Right lung (tissue), 5 donors: ENCODE results near the gene GLB1L3. TPM values are rescaled to one million over a fixed set of nuclear protein-coding genes. Genes with fewer than 3 reads are reported as not detected.
"Not testable (repeated sequence)": the region's sequence is repeated elsewhere in the genome, so short reads cannot be mapped to it uniquely, and the experiment has no call there.

ENCODE experiments used
- DNase-seq, 2 donors: peaks; one replicate each; pipeline ENCODE4 v3.0.0-alpha.2; 2013
- polyA plus RNA-seq, 5 donors: library from polyadenylated mRNA; unstranded; fragments of 120-200 nt; gene quantifications; one replicate each; pipeline versions ENCODE4 v1.2.1 to v1.2.3, GENCODE V29; 2013; ENCODE audit warnings: inconsistent platforms in 1 of 5, low replicate concordance in 1 of 5; ENCODE audit not compliant: insufficient read length in 5 of 5, insufficient read depth in 1 of 5

GLB1L3 gene
- polyA plus RNA-seq, 5 donors, result 0.06 to 0.30 (median 0.08) TPM

- DNase-seq, result no peak
These were observed 37.8 kb downstream of the GLB1L3 start for GRCh38 chr11:134313821-134314607.

- DNase-seq, result no peak
These were observed 40.9 kb downstream of the GLB1L3 start for GRCh38 chr11:134317103-134317502.

- DNase-seq, result not testable (repeated sequence)
These were observed 45.2 kb downstream of the GLB1L3 start for GRCh38 chr11:134321373-134321772.

GRCh38 chr11:134322553-134322952 lies 46.4 kb downstream of the GLB1L3 start:
- no peak for DNase-seq

- DNase-seq, result no peak
These were observed 52.3 kb downstream of the GLB1L3 start for GRCh38 chr11:134328433-134328832.

GRCh38 chr11:134330611-134331353 lies 54.6 kb downstream of the GLB1L3 start:
- DNase-seq, result no peak

- peak; percentile 23 to 27 for DNase-seq
These were observed 55.4 kb downstream of the GLB1L3 start, which contains the start of gene GLB1L2 for GRCh38 chr11:134331354-134332188. Gene GLB1L2, plus strand, starts transcription at chr11:134331988. Its CDS starts 74 bp downstream, at chr11:134332062.

- no peak for DNase-seq
These were observed 56.0 kb downstream of the GLB1L3 start for GRCh38 chr11:134332189-134332631.

GRCh38 chr11:134332782-134333181 lies 56.6 kb downstream of the GLB1L3 start:
- no peak for DNase-seq

GRCh38 chr11:134333312-134333711 lies 57.1 kb downstream of the GLB1L3 start:
- no peak for DNase-seq

GRCh38 chr11:134333946-134334345 lies 57.8 kb downstream of the GLB1L3 start:
- no peak for DNase-seq

- DNase-seq, result no peak
These were observed 58.8 kb downstream of the GLB1L3 start for GRCh38 chr11:134334796-134335571.

GRCh38 chr11:134337051-134337450 lies 60.9 kb downstream of the GLB1L3 start:
- no peak for DNase-seq

GRCh38 chr11:134338068-134338467 lies 61.9 kb downstream of the GLB1L3 start:
- no peak for DNase-seq

GRCh38 chr11:134338654-134339053 lies 62.5 kb downstream of the GLB1L3 start:
- DNase-seq, result no peak

- DNase-seq, result no peak
These were observed 63.6 kb downstream of the GLB1L3 start for GRCh38 chr11:134339756-134340155.

GRCh38 chr11:134340354-134340964 lies 64.3 kb downstream of the GLB1L3 start:
- no peak for DNase-seq

GRCh38 chr11:134341805-134342571 lies 65.8 kb downstream of the GLB1L3 start:
- no peak for DNase-seq

GRCh38 chr11:134342572-134343340 lies 66.6 kb downstream of the GLB1L3 start:
- no peak for DNase-seq
